Measurements from ENCODE around the gene AGO1.
"Not testable (repeated sequence)": the region's sequence is repeated elsewhere in the genome, so short reads cannot be mapped to it uniquely, and the experiment has no call there.

AGO1 gene

DNA sequence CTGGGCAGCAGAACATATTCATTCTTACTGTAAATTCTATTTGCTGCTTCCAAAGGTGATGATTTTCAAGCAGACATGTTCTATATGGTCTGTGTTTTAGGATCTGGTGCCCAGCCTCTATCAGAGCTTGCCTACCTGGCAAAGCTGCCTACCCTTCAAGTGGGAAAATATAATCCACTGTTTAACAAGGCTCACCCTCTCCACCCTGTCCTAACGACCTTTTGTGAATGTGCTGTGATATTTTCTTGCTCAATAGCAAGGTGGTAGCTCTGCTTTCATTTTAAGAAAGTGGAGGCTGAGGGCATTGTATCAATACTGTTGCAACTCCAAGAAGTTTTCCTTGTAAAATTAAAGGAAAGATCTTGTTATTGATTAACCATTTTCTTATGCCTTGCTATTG, 26.0 kb upstream of the AGO1 start:
- Mint-ChIP-seq H3K9me3 (no peaks in the 10 kb centered on the region), H3K27me3 (no peaks in the 10 kb centered on the region), H3K4me3 (no peak overlapping the region), H3K4me1 (peaks cover 2 to 6% of the 10 kb centered on the region in 2 donors), H3K36me3 (peaks cover 9 to 13% of the 10 kb centered on the region in 2 donors), H3K27ac (no peak overlapping the region)
- ATAC-seq (replicated peaks): no peak
- DNase-seq: no peak

DNA sequence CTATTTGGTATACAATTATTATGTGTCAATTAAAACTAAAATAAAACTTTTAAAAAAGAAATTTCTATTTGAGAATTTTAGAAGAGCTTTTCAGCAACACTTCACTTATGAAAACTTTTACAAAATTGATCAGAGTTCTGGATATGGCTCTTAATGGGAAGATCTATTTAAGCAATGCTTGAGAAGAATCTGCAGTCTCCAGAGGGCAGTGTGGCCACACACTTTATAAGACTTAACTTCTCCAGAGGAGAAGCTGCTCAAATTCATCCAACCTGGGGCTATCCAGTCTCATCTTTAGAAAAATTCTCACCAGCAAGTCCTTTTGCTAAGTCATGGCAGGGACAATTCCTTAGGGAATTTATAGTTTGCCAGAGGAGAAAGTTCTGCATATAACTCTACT, 25.2 kb upstream of the AGO1 start:
- H3K4me3 Mint-ChIP-seq: no peak overlapping the region
- no peaks in the 10 kb centered on the region for H3K27me3 Mint-ChIP-seq
- no peak for ATAC-seq (replicated peaks)
- peaks cover 7 to 8% of the 10 kb centered on the region in 2 donors for H3K36me3 Mint-ChIP-seq
- H3K27ac Mint-ChIP-seq: no peak overlapping the region
- H3K4me1 Mint-ChIP-seq: peaks cover 2 to 6% of the 10 kb centered on the region in 2 donors
- DNase-seq: no peak
- H3K9me3 Mint-ChIP-seq: no peaks in the 10 kb centered on the region

DNA sequence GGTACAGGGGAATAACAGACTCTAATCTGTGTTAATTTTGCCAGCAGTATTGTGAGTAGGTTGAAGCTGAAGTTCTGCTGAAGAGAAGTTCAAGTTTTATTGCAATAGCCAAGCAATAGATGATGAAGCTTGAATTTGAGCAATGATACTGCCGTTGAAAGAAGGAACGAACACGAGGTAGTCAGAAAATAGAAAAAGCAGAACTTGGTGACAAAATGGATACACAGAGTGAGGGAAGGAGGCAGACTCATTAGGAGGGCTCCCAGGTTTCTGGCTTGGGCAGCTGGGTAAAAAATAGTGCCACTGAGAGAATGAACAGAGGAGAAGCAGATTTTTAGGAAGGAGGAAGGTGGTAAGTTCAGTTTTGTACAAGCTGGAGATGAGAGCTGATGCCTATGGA, 22.3 kb upstream of the AGO1 start:
- H3K27me3 Mint-ChIP-seq: no peaks in the 10 kb centered on the region
- H3K4me1 Mint-ChIP-seq: peaks cover 2 to 11% of the 10 kb centered on the region in 2 donors
- H3K9me3 Mint-ChIP-seq: no peaks in the 10 kb centered on the region
- ATAC-seq (replicated peaks) (no peak), DNase-seq (no peak)
- H3K4me3 Mint-ChIP-seq: no peak overlapping the region
- H3K36me3 Mint-ChIP-seq: no peaks in the 10 kb centered on the region
- peak overlapping the region; percentile 10 for H3K27ac Mint-ChIP-seq

DNA sequence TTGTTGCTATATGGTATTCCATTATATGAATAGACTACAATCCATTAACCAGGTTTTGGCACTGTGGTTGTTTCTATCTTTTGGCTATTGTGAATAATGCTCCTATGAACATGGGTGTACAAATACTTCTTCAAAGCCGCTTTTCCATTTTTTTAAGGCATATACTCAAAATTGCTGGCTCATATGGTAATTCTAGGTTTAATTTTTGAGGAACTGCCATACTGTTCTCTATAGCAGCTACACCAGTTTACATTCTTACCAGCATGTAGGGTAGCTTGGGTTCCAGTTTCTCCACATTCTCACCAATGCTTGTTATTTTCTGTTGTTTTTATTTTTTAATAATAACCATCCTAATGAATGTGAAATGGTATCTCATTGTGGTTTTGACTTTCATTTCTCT, 19.9 kb upstream of the AGO1 start:
- no peaks in the 10 kb centered on the region for H3K27me3 Mint-ChIP-seq
- no peak overlapping the region for H3K27ac Mint-ChIP-seq
- no peaks in the 10 kb centered on the region for H3K36me3 Mint-ChIP-seq
- no peak for DNase-seq
- peaks cover 2 to 11% of the 10 kb centered on the region in 2 donors for H3K4me1 Mint-ChIP-seq
- H3K9me3 Mint-ChIP-seq: no peaks in the 10 kb centered on the region
- no peak for ATAC-seq (replicated peaks)
- H3K4me3 Mint-ChIP-seq: no peak overlapping the region

DNA sequence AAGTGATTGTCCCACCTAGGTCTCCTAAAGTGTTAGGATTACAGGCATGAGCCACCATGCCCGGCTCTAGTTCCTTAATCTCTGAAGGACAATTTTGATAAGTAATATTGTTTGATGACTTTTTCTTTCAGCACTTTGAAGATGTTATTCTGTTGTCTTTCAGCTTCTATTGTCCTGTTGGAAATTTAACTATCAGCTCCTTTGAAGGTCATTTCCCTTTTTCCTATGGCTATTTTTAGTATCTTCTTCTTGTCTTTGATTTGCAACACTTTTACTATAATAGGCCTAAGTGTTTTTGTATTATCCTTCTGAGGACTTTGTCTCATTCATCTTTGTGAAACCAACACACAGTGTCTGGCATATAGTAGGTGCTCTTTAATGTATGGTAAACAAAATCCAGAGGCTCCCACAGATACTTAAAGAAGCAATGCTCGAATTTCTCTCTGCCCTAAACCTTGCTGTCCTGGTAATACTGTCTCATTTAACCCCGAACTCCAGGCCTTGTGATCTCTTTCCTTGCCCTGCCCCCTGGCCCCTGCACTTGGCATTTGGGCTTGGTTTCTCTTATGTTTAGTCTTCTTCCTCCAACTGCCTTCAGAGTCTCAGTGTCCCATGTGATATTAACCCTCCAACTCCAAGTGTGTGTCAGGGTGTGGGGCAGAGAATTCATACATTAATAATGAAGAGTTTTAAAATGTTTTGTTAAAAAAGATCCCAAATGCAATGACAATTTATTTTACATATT, 19.0 kb upstream of the AGO1 start:
- DNase-seq: no peak
- H3K27me3 Mint-ChIP-seq: no peaks in the 10 kb centered on the region
- H3K36me3 Mint-ChIP-seq: no peaks in the 10 kb centered on the region
- no peaks in the 10 kb centered on the region for H3K9me3 Mint-ChIP-seq
- no peak overlapping the region for H3K27ac Mint-ChIP-seq
- H3K4me1 Mint-ChIP-seq: peaks cover 2 to 11% of the 10 kb centered on the region in 2 donors
- no peak overlapping the region for H3K4me3 Mint-ChIP-seq
- ATAC-seq (replicated peaks): no peak

DNA sequence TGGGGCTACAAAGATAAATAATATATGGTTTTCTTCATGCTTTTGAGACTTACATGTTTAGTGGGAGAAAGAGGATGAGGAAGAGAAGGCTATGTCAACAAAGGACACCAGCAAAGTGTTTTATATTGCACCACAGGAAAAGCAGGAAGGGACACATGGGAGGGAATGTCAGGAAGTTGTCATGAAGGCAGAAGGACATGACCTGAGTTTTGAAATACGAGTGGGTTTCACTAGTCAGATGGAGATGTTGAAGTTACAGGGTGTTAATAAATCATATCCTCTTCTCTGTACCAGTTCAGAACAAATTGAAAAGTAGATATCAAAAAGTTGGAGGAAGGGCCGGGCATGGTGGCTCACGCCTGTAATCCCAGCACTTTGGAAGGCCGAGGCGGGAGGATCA, 18.2 kb upstream of the AGO1 start:
- Mint-ChIP-seq H3K36me3 (no peaks in the 10 kb centered on the region), H3K9me3 (no peaks in the 10 kb centered on the region), H3K27me3 (no peaks in the 10 kb centered on the region), H3K4me1 (peaks cover 2 to 11% of the 10 kb centered on the region in 2 donors), H3K4me3 (no peak overlapping the region), H3K27ac (no peak overlapping the region)
- ATAC-seq (replicated peaks) (no peak), DNase-seq (no peak)

DNA sequence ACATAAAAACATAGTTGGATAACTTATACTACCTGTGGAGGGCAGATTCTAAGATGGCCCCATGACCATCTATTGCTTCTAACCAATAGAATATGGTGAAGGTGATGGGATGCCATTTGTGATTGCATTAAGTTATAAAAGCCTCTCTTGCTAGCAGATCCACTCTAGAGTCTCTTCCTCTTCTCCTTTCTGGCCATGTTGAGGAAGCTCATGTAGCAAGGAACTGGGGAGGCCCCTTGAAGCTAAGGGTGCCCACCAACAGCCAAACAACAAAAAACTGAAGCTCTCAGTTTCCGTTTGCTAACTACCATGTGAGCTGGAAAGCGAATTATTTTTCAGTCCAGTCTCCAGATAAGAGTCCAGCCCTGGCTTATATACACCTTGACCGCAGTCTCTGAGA, 16.0 kb upstream of the AGO1 start:
- Mint-ChIP-seq H3K4me3 (no peak overlapping the region), H3K27me3 (no peaks in the 10 kb centered on the region), H3K36me3 (no peaks in the 10 kb centered on the region), H3K27ac (no peak overlapping the region), H3K9me3 (no peaks in the 10 kb centered on the region), H3K4me1 (peaks cover 0 to 4% of the 10 kb centered on the region in 2 donors)
- ATAC-seq (replicated peaks) (no peak), DNase-seq (no peak)

DNA sequence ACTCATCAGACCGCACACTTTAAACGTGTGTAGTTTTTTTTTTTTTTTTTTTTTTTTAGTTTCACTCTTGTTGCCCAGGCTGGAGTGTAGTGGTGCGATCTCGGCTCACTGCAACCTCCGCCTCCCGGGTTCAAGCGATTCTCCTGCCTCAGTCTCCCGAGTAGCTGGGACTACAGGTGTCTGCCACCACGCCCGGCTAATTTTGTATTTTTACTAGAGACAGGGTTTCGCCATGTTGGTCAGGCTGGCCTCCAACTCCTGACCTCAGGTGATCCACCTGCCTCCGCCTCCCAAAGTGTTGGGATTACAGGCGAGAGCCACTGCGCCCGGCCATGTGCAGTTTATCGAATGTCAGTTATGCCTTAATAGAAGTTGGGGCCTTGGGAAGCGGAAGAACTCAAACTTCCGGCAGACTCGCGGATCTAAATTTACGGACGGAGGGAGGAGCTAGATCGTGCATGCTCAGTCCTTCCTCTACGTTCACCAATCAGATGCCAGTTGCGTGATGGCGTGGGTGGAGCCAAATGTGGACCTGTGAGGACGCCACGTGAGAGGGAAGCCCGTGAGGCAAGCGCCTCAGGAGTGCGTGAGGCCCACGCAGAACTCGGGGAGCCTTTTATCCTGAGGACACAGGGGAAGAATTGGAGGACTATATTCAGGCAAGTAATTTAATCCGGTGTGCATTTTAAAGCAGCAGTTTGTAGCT, 13.6 kb upstream of the AGO1 start:
- ATAC-seq (replicated peaks); H3K9me3 Mint-ChIP-seq; H3K4me1 Mint-ChIP-seq; DNase-seq; H3K4me3 Mint-ChIP-seq; H3K27me3 Mint-ChIP-seq; H3K27ac Mint-ChIP-seq; H3K36me3 Mint-ChIP-seq: not testable (repeated sequence)

DNA sequence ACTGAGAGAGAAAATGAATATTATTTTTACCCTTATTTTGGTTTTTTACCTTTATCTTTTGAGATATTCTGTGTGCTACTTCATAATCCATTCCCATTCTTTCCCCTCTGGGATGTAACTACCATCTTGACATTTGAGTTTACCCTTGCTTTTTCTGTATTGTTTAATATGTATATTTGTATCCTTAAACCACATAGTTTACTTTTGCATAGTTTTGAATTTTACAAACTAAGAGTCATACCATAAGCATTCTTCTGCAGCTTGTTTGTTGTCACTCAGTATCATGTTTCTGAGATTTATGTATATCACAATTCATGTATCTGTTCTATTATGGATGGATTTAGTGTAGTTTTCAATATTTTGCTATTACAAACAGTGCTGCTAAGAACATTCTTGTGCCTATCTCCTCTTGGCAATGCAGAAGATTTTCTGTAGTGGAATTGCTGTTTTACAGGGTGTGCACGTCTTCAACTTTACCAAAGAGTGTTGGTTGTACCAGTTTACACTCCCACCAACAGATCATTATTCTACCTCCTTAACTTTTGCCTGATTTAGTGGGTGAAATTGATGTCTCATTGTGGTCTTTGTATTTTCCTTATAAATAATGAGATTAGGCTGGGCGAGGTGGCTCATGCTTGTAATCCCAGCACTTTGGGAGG, 12.2 kb upstream of the AGO1 start:
- no peaks in the 10 kb centered on the region for H3K27me3 Mint-ChIP-seq
- DNase-seq: no peak
- H3K27ac Mint-ChIP-seq: no peak overlapping the region
- H3K4me1 Mint-ChIP-seq: no peaks in the 10 kb centered on the region
- H3K9me3 Mint-ChIP-seq: no peaks in the 10 kb centered on the region
- H3K36me3 Mint-ChIP-seq: no peaks in the 10 kb centered on the region
- no peak for ATAC-seq (replicated peaks)
- no peak overlapping the region for H3K4me3 Mint-ChIP-seq

DNA sequence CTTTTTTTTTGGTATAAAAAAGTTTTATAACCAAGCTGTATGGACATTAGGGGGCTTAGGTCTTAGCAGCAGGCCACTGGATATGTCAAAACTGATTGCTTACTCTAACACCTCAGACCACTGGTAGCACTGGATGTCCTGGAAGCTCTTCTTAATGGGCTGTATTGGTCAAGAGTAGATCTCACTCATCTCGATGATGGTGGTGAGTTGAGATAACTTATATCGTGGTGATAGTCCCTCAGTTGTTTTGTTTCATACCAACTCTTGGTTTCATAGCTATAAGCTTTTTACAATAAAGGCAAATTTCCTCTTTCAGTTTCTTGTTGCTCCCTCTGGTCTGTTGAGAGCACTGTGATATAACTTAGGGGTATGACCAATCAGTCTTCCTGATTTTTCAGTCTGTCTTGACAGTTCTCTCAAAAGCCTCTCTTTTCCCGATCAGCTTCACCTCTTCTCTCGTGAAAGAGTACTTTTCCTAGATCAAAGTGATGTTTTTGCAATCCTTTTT, 9.7 kb upstream of the AGO1 start:
- Mint-ChIP-seq H3K4me3 (no peak overlapping the region), H3K9me3 (no peaks in the 10 kb centered on the region), H3K27ac (no peak overlapping the region), H3K4me1 (no peaks in the 10 kb centered on the region), H3K36me3 (no peaks in the 10 kb centered on the region), H3K27me3 (no peaks in the 10 kb centered on the region)
- ATAC-seq (replicated peaks) (no peak), DNase-seq (no peak)

DNA sequence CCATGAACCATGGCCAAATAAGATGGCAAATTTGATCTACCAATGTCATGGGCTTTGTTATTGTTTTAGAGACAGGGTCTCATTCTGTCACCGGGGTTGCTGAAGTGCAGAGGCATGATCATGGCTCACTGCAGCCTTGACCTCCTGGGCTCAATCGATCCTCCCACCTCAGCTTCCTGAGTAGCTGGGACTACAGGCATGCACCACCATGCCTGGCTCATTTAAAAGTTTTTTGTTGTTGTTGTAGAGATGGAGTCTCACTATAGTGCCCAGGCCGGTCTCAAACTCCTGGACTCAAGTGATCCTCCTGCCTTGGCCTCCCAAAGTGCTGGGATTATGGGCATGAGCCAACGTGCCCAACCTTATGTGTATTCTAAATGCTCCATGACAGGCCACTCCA, 8.9 kb upstream of the AGO1 start:
- H3K9me3 Mint-ChIP-seq; H3K27ac Mint-ChIP-seq; ATAC-seq (replicated peaks); DNase-seq; H3K36me3 Mint-ChIP-seq; H3K4me1 Mint-ChIP-seq; H3K27me3 Mint-ChIP-seq; H3K4me3 Mint-ChIP-seq: not testable (repeated sequence)

DNA sequence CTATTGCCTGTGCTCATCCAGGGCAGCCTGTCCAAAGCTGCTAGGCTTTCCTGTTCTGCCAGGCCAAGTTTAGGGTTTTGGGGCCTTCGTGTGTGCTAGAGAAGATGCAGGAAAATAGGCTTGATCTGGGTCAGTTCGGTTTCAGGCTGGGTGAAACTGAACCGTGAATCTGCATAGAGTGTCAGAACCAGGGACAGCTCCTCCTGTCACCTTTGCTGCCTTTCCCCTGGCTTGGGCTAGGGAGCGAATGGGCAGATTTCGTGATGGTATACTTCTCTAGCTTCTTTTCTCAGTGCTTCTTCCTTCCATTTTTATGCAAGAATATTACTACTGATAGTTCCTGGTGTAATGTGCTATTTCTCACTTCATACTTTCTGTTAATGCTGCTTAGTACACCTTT, 6.0 kb upstream of the AGO1 start:
- no peak for DNase-seq
- Mint-ChIP-seq H3K36me3 (no peaks in the 10 kb centered on the region), H3K27ac (no peak overlapping the region), H3K27me3 (peaks cover 3 to 4% of the 10 kb centered on the region in 2 donors), H3K4me1 (peaks cover 2 to 3% of the 10 kb centered on the region in 2 donors), H3K9me3 (no peaks in the 10 kb centered on the region), H3K4me3 (no peak overlapping the region)
- ATAC-seq (replicated peaks): no peak

DNA sequence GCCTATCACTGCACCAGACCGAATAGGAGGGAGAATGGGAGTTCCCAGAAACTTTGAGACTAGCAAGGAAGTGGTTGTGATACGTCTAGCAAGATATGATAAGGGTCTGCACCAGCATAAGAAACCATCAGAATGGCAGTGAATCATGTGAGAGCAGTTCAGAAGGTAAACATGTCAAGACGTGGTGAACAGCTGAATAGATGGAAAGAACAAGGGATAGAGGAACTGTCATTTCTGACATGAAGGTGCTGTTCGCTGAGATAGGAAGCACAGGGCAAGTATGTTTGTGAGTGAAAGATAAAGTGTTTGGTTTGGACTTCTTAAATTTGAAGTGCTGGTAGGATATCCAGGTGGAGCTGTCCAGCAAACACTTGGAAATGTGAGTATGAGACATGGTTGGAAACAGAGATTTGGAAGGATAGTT, 1.1 kb upstream of the AGO1 start:
- ATAC-seq (replicated peaks) (no peak), DNase-seq (no peak)
- H3K27ac Mint-ChIP-seq: peak overlapping the region; percentile 27
- peak overlapping the region; percentile 8 to 99 for H3K4me3 Mint-ChIP-seq
- no peaks in the 10 kb centered on the region for H3K9me3 Mint-ChIP-seq
- peaks cover 33 to 45% of the 10 kb centered on the region in 2 donors for H3K4me1 Mint-ChIP-seq
- H3K36me3 Mint-ChIP-seq: peaks cover 0 to 3% of the 10 kb centered on the region in 2 donors
- peaks cover 4 to 5% of the 10 kb centered on the region in 2 donors for H3K27me3 Mint-ChIP-seq

DNA sequence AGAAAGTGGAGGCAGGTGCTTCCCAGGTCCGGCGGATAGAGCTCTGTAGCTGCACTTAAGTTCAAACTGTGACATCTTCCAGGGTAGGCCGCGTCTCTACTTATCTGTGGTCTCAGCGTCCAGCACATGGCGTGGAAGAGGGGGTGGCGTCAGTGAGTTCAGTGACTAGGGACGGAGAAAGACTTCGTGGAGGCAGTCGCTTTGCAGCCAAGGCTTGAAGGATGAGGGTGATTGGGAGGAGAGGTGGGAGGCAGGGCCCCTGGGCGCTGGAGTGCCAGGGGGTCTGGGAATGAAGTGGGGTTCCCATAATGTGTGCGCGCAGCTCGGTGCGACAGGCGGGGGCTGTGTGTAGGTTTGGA, 444 bp upstream of the AGO1 start:
- peaks cover 40 to 52% of the 10 kb centered on the region in 2 donors for H3K4me1 Mint-ChIP-seq
- peak overlapping the region; percentile 55 to 99 for H3K4me3 Mint-ChIP-seq
- no peak for DNase-seq
- H3K9me3 Mint-ChIP-seq: no peaks in the 10 kb centered on the region
- peaks cover 4 to 5% of the 10 kb centered on the region in 2 donors for H3K27me3 Mint-ChIP-seq
- ATAC-seq (replicated peaks): no peak
- H3K27ac Mint-ChIP-seq: peak overlapping the region; percentile 27
- H3K36me3 Mint-ChIP-seq: peaks cover 0 to 3% of the 10 kb centered on the region in 2 donors

All from stimulated activated naive B cell treated with anti-CD40 and anti-IgM and Interleukin-4, amounts not matched to agents 10 μg/mL and 1 μg/mL and 100 μg/mL, for 72 hours (primary cell).